KMS-11 (cell line): ENCODE results near the gene TAS1R2.

ENCODE experiments used
- H2AFZ ChIP-seq: fragments of 200-600 bp; sonication (generic); 2 replicates; pipeline ENCODE4 v1.6.1; 2016; ENCODE audit warnings: antibody characterized with exemption, mixed run types, low read depth
- H3K27ac ChIP-seq: fragments of 200-600 bp; sonication (generic); 2 replicates; pipeline ENCODE4 v1.6.1; 2016; ENCODE audit warnings: mild to moderate bottlenecking, mixed run types
- H3K27me3 ChIP-seq: fragments of 200-600 bp; sonication (generic); 2 replicates; pipeline ENCODE4 v1.6.1; 2017; ENCODE audit warnings: mild to moderate bottlenecking, low read depth, mixed run types, moderate library complexity; ENCODE audit not compliant: insufficient read depth
- H3K36me3 ChIP-seq: fragments of 200-600 bp; sonication (generic); 2 replicates; pipeline ENCODE4 v1.6.1; 2017; ENCODE audit warnings: mild to moderate bottlenecking, mixed run types; ENCODE audit not compliant: insufficient read depth
- H3K4me1 ChIP-seq: fragments of 200-600 bp; sonication (generic); 2 replicates; pipeline ENCODE4 v1.6.1; 2016; ENCODE audit warnings: mild to moderate bottlenecking, low read depth, mixed run types; ENCODE audit not compliant: poor library complexity, severe bottlenecking
- H3K4me2 ChIP-seq: fragments of 200-600 bp; sonication (generic); 2 replicates; pipeline ENCODE4 v1.7.0; 2016; ENCODE audit warnings: mild to moderate bottlenecking, mixed run types
- H3K4me3 ChIP-seq: fragments of 200-600 bp; sonication (generic); IDR thresholded peaks from 2 replicates; pipeline ENCODE4 v1.6.1; 2017; ENCODE audit warnings: low read depth, low read length, mixed read lengths; ENCODE audit not compliant: insufficient read depth
- H3K79me2 ChIP-seq: fragments of 200-600 bp; sonication (generic); 2 replicates; pipeline ENCODE4 v1.6.1; 2016; ENCODE audit warnings: low read depth, mixed run types; ENCODE audit not compliant: insufficient read depth
- H3K9ac ChIP-seq: fragments of 200-600 bp; sonication (generic); 2 replicates; pipeline ENCODE4 v1.6.1; 2016; ENCODE audit warnings: mild to moderate bottlenecking, mixed run types
- H4K20me1 ChIP-seq: fragments of 200-600 bp; sonication (generic); 2 replicates; pipeline ENCODE4 v1.6.1; 2016; ENCODE audit warnings: mild to moderate bottlenecking, mixed run types; ENCODE audit not compliant: insufficient read depth
- CTCF ChIP-seq: fragments of 200-600 bp; sonication (generic); conservative IDR thresholded peaks from 2 replicates; pipeline ENCODE4 v1.6.1; 2017; ENCODE audit warnings: low read depth, mild to moderate bottlenecking, antibody characterized with exemption, low read length, moderate library complexity, mixed read lengths

TAS1R2 gene

DNA sequence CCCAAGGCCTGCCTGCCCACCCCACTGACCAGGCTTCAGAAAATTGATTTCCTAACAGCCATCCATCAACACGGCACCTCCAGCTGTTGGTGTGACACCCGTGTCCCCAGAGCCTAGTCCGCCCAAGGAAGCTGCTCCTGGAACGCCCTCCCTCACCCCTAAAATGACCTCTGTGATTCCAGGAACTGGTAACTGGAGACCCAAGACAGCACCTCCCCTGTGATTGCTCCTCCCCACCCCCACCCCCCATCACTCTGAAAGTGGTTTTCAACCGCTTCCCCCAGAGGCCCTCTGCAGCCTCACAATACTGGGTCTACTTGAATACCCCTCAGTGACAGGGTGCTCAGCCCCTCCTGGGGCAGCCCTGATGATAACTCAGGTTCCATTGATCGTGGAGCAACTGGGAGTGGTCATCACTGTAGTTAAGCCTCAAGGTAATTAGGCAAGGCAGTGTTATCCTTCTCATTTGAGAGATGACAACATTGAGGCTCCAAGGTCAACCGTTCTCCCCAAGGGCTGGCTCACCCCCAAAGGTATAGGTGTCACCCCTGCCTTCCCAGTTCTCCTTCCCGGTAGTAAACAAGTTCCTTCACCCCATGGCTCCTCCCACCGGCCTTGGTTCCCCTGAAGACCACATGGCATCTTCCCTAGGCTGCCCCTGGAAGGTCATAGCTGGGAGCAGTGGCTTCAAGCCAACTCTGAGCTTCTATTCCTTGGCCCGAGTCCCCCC lies 52.0 kb downstream of the TAS1R2 start:
- Histone ChIP-seq H3K9ac (no peak overlapping the region), H3K4me1 (no peaks in the 10 kb centered on the region), H3K79me2 (no peaks in the 10 kb centered on the region), H3K4me3 (no peak overlapping the region), H3K36me3 (no peaks in the 10 kb centered on the region), H3K27me3 (peaks cover 7% of the 10 kb centered on the region; the same call in 1 of the 2 replicates), H3K27ac (no peak overlapping the region), H4K20me1 (no peaks in the 10 kb centered on the region), H2AFZ (no peak overlapping the region), H3K4me2 (no peak overlapping the region)
- no peak for TF ChIP-seq CTCF

DNA sequence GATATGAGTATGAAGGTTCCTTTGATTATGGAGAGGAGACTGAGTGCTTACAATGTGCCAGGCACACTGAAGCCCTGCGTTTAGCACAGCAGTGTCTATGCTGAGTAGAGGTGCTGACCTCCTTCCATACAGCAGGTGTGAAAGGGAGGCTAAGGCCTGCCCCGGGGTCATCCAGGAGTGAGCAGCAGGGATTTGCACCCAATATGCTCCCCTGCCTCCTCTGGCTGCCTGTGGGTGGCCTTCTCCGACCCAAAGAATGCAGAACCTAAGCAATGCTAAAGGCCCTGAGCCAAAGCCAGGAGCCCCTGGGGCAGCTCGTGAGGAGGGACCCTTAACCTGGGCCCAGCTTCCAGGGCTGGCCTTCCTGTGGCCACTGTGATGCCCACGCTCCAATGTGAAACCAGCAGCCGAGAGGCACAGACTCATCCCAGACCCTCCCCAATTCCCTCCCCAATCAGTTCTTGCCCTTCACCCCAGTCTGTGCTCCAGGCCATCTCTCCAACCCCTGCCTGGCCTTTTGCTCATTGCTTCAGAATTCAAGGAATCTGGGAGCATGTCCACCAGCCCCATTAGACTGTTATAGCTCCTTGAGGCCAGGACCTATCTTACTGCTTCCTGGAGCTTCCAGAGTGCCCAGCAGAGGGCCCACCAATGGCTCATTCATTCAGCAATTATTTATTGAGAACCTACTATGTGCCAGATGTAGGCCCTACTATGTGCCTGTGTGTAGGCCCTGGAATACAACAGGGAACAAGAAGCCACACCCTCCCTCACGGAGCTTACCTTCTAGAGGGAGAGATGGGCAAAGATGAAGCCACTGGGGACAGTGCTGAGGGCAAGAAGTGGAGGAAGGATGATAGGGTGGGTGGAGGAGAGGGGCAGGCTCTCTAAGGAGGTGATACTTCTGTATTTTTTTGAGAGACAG lies 53.3 kb downstream of the TAS1R2 start:
- H3K36me3 ChIP-seq, result no peaks in the 10 kb centered on the region
- H2AFZ ChIP-seq, result no peak overlapping the region
- TF ChIP-seq CTCF, result no peak
- no peaks in the 10 kb centered on the region for H3K4me1 ChIP-seq
- H3K79me2 ChIP-seq, result no peaks in the 10 kb centered on the region
- peaks cover 8% of the 10 kb centered on the region; the same call in 1 of the 2 replicates for H3K27me3 ChIP-seq
- H3K4me3 ChIP-seq, result no peak overlapping the region
- no peaks in the 10 kb centered on the region for H4K20me1 ChIP-seq
- H3K4me2 ChIP-seq, result no peak overlapping the region
- no peak overlapping the region for H3K27ac ChIP-seq
- no peak overlapping the region for H3K9ac ChIP-seq

GRCh38 chr1:18805150-18805879 lies 54.1 kb downstream of the TAS1R2 start:
- Histone ChIP-seq H3K9ac (no peak overlapping the region), H3K4me2 (no peak overlapping the region), H3K36me3 (no peaks in the 10 kb centered on the region), H4K20me1 (no peaks in the 10 kb centered on the region), H3K79me2 (no peaks in the 10 kb centered on the region), H3K27me3 (peaks cover 8% of the 10 kb centered on the region; the same call in 1 of the 2 replicates), H3K4me1 (no peaks in the 10 kb centered on the region), H2AFZ (no peak overlapping the region), H3K27ac (no peak overlapping the region), H3K4me3 (no peak overlapping the region)
- TF ChIP-seq CTCF, result no peak

- Histone ChIP-seq H3K9ac (no peak overlapping the region), H3K27ac (no peak overlapping the region), H3K79me2 (no peaks in the 10 kb centered on the region), H2AFZ (no peak overlapping the region), H3K4me2 (no peak overlapping the region), H4K20me1 (no peaks in the 10 kb centered on the region), H3K4me1 (no peaks in the 10 kb centered on the region), H3K27me3 (peaks cover 8% of the 10 kb centered on the region; the same call in 1 of the 2 replicates), H3K36me3 (no peaks in the 10 kb centered on the region), H3K4me3 (no peak overlapping the region)
- no peak for TF ChIP-seq CTCF
Observed at GRCh38 chr1:18803851-18804250, 55.6 kb downstream of the TAS1R2 start.
